Endothelial cell of umbilical vein (primary cell): ENCODE results near the gene SSR1. TPM values are rescaled to one million over a fixed set of nuclear protein-coding genes. Genes with fewer than 3 reads are reported as not detected.
A peak's percentile ranks its signal among the peaks of the same experiment; 100 is the strongest.

Experiments
- BruUV-seq: library from RNA; stranded (reverse); fragments of 400-500 nt; replicated peaks from 2 replicates; lab custom pipeline; 2021; lab: Mats Ljungman, UMichigan
- CTCF ChIA-PET: fragments of 300-600, 350-600 bp; sonication (Branson Sonifier 250); formaldehyde crosslinking; loops from one replicate; lab custom pipeline; 2021; ENCODE audit warnings: antibody characterized with exemption, inconsistent platforms; lab: Charles Lee
- POLR2A ChIA-PET: fragments of 300-600, 350-600 bp; sonication (Branson Sonifier 250); formaldehyde crosslinking; loops from one replicate; lab custom pipeline; 2021; ENCODE audit warnings: antibody characterized with exemption, inconsistent platforms; lab: Charles Lee
- DNase-seq: peaks from one replicate; pipeline ENCODE4 v3.0.0-alpha.2; 2011; ENCODE audit warnings: low read depth, low spot score
- FAIRE-seq: peaks from 2 replicates; lab custom pipeline; 2011; peaks lifted over from hg19 to GRCh38; lab: Jason Lieb, UNC
- H2AFZ ChIP-seq: 2 replicates; pipeline ENCODE4 v1.6.0; 2012; ENCODE audit warnings: low read depth, low read length, control low read depth, inconsistent platforms
- H3K27ac ChIP-seq: 2 replicates; pipeline ENCODE4 v1.5.1; 2011; ENCODE audit warnings: low read depth, mild to moderate bottlenecking, control low read depth, low read length, moderate library complexity; ENCODE audit not compliant: insufficient read depth
- H3K27me3 ChIP-seq, 2 experiments: 2 replicates each; pipeline versions ENCODE4 v1.6.0 to v1.6.1; 2011; ENCODE audit warnings: low read length in 2 of 2, mixed read lengths in 1 of 2; ENCODE audit not compliant: control insufficient read depth in 2 of 2, insufficient read depth in 2 of 2
- H3K36me3 ChIP-seq, 2 experiments: 2 replicates in 1 of 2; 3 replicates in 1 of 2; pipeline ENCODE4 v1.5.1; 2011; ENCODE audit warnings: low read length in 2 of 2, mild to moderate bottlenecking in 1 of 2, moderate library complexity in 1 of 2; ENCODE audit not compliant: control insufficient read depth in 2 of 2, insufficient read depth in 2 of 2; ENCODE audit errors: extremely low read depth in 1 of 2
- H3K4me1 ChIP-seq: 3 replicates; pipeline ENCODE4 v1.5.1; 2011; ENCODE audit warnings: mild to moderate bottlenecking, low read length; ENCODE audit not compliant: control insufficient read depth, insufficient read depth; ENCODE audit errors: extremely low read depth
- H3K4me2 ChIP-seq: 2 replicates; pipeline ENCODE4 v1.6.1; 2011; ENCODE audit warnings: low read length, control low read depth, mixed read lengths; ENCODE audit not compliant: insufficient read depth
- H3K4me3 ChIP-seq, 3 experiments: fragments of 200-600 bp in 1 of 3; sonication (generic), shearing (Covaris generic) in 1 of 3; replicated peaks in 1 of 3; 2 replicates each; pipeline ENCODE4 v1.5.1; 2011 to 2016; ENCODE audit warnings: control low read depth in 3 of 3, low read length in 3 of 3, mild to moderate bottlenecking in 2 of 3, inconsistent platforms in 1 of 3, low read depth in 1 of 3, moderate library complexity in 1 of 3; ENCODE audit not compliant: insufficient read depth in 1 of 3
- H3K79me2 ChIP-seq: 2 replicates; pipeline ENCODE4 v1.6.0; 2012; ENCODE audit warnings: low read length, inconsistent platforms; ENCODE audit not compliant: control insufficient read depth, insufficient read depth
- H3K9ac ChIP-seq: replicated peaks from 2 replicates; pipeline ENCODE3; 2011; ENCODE audit warnings: low read length, control low read depth; ENCODE audit not compliant: insufficient read depth; ENCODE audit errors: extremely low read depth
- H3K9me1 ChIP-seq: replicated peaks from 3 replicates; pipeline ENCODE4 v1.6.0; 2011; ENCODE audit warnings: mild to moderate bottlenecking, low read length; ENCODE audit not compliant: control insufficient read depth, insufficient read depth; ENCODE audit errors: extremely low read depth
- H3K9me3 ChIP-seq: replicated peaks from 2 replicates; pipeline ENCODE4 v1.5.1; 2012; ENCODE audit warnings: low read length, inconsistent platforms; ENCODE audit not compliant: control insufficient read depth, insufficient read depth
- H4K20me1 ChIP-seq: replicated peaks from 2 replicates; pipeline ENCODE3; 2011; ENCODE audit warnings: mild to moderate bottlenecking, low read length; ENCODE audit not compliant: control insufficient read depth, insufficient read depth; ENCODE audit errors: extremely low read depth
- CTCF ChIP-seq, 2 donors: IDR thresholded peaks; 1 replicate in 1 of 2; 2 replicates in 1 of 2; pipeline ENCODE4 v1.5.1; 2011; ENCODE audit warnings: low read length in 2 of 2, mild to moderate bottlenecking in 2 of 2, moderate library complexity in 2 of 2, control low read depth in 1 of 2, inconsistent platforms in 1 of 2, low read depth in 1 of 2; ENCODE audit not compliant: insufficient read depth in 1 of 2; ENCODE audit errors: extremely low read depth in 1 of 2
- EZH2 ChIP-seq: IDR thresholded peaks from 2 replicates; pipeline ENCODE4 v1.6.1; 2012; ENCODE audit warnings: borderline replicate concordance, low read depth, mild to moderate bottlenecking, moderate library complexity, low read length, inconsistent platforms; ENCODE audit not compliant: severe bottlenecking
- FOS ChIP-seq: IDR thresholded peaks from 2 replicates; pipeline ENCODE4 v1.6.1; 2011; ENCODE audit warnings: mild to moderate bottlenecking, low read length, moderate library complexity, borderline replicate concordance; ENCODE audit not compliant: insufficient read depth
- GATA2 ChIP-seq: IDR thresholded peaks from 2 replicates; pipeline ENCODE4 v1.7.0; 2011; ENCODE audit warnings: low read depth, mild to moderate bottlenecking, moderate library complexity, mixed read lengths, low read length; ENCODE audit not compliant: insufficient read length, insufficient read depth
- JUN ChIP-seq: IDR thresholded peaks from 2 replicates; pipeline ENCODE4 v1.6.1; 2011; ENCODE audit warnings: borderline replicate concordance, low read depth; ENCODE audit not compliant: insufficient read length, insufficient read depth
- MAX ChIP-seq: IDR thresholded peaks from 2 replicates; pipeline ENCODE4 v1.6.1; 2011; ENCODE audit not compliant: insufficient read depth, insufficient read length
- MYC ChIP-seq: IDR thresholded peaks from one replicate; pipeline ENCODE4 v1.6.1; 2011; ENCODE audit warnings: mild to moderate bottlenecking, low read depth, low read length
- POLR2A ChIP-seq: IDR thresholded peaks from 2 replicates; pipeline ENCODE4 v1.6.1; 2012; ENCODE audit warnings: low read depth, mild to moderate bottlenecking, control low read depth, low read length
- POLR2AphosphoS5 ChIP-seq: IDR thresholded peaks from 2 replicates; pipeline ENCODE4 v1.6.1; 2012; ENCODE audit warnings: low read depth, mild to moderate bottlenecking, control low read depth, low read length, moderate library complexity; ENCODE audit not compliant: insufficient read depth
- dilution Hi-C: fragments of 300-500 bp; cut with MboI; formaldehyde crosslinking; loops from one replicate; pipeline ENCODE4 v1.15.0; 2019; ENCODE audit warnings: low sequenced_read_pairs; ENCODE audit not compliant: extremely low pct_ligation_motif_present
- intact Hi-C: fragments of 100-400 bp; cut with micrococcal nuclease; formaldehyde crosslinking; loops from one replicate; pipeline ENCODE4 v1.10.0; 2022
- polyA plus RNA-seq, 4 experiments: library from polyadenylated mRNA; depleted of rRNA in 3 of 4; stranded (reverse) in 3 of 4; unstranded in 1 of 4; fragments of >200 nt; gene quantifications; 2 replicates each; pipeline versions ENCODE4 v1.2.1 to v1.2.3, GENCODE V29; 2011 to 2012; ENCODE audit warnings: missing spikeins in 1 of 4
- total RNA-seq: library from RNA; stranded (reverse); gene quantifications from 2 replicates; pipeline ENCODE4 v1.2.3, GENCODE V29; 2021

The SSR1 gene
- total and polyA plus RNA-seq, 2 donors (not counting 3 experiments of a cell fraction or from before 2014, with no cell fraction given) = 70.7 to 187 TPM

GRCh38 chr6:7222197-7222596, 90.8 kb downstream of the SSR1 start:
- H2AFZ ChIP-seq = no peak overlapping the region
- no peaks in the 10 kb centered on the region for H3K27me3 ChIP-seq
- no peak overlapping the region for H3K9ac ChIP-seq
- no peak for DNase-seq
- no peak overlapping the region for H3K4me3 ChIP-seq
- peaks cover 4 to 18% of the 10 kb centered on the region in 2 experiments for H3K36me3 ChIP-seq
- dilution Hi-C loops (no loop called here), intact Hi-C loops (no loop called here)
- H4K20me1 ChIP-seq = no peaks in the 10 kb centered on the region
- BruUV-seq = no TSS peak
- H3K27ac ChIP-seq = no peak overlapping the region
- no peaks in the 10 kb centered on the region for H3K9me3 ChIP-seq
- no peak overlapping the region for H3K4me2 ChIP-seq
- H3K9me1 ChIP-seq = no peaks in the 10 kb centered on the region
- peak; percentile 18 for FAIRE-seq
- ChIA-PET POLR2A (no interaction called here), CTCF (no interaction called here)
- TF ChIP-seq EZH2 (no peak), MAX (no peak), CTCF (IDR thresholded peaks at IDR 0.05; ENCODE audit: extremely low read depth in 1 of 2, insufficient read depth in 1 of 2, low read depth in 1 of 2, low read length in 2 of 2) (no peak), MYC (no peak), POLR2A (no peak), POLR2AphosphoS5 (no peak), FOS (no peak), JUN (no peak), GATA2 (no peak)
- no peaks in the 10 kb centered on the region for H3K79me2 ChIP-seq
- peaks cover 6% of the 10 kb centered on the region for H3K4me1 ChIP-seq
